Esophagus mucosa (tissue), 1 donor: Measurements from ENCODE around the gene POT1. TPM values are rescaled to one million over a fixed set of nuclear protein-coding genes. Genes with fewer than 3 reads are reported as not detected.

Source experiments
- ATAC-seq: fragments of 200-7000 bp; cut with Tn5 transposase; one replicate; pipeline ENCODE4 v1.9.1; 2020
- total RNA-seq: library from RNA; stranded (reverse); gene quantifications from one replicate; pipeline ENCODE4 v1.2.4, GENCODE V29; 2023
- donor health status: DM: yes; HTN: yes; CAD: no.

POT1 gene
- total RNA-seq, 1 donor from 2014 or later: 11.3 TPM

DNA sequence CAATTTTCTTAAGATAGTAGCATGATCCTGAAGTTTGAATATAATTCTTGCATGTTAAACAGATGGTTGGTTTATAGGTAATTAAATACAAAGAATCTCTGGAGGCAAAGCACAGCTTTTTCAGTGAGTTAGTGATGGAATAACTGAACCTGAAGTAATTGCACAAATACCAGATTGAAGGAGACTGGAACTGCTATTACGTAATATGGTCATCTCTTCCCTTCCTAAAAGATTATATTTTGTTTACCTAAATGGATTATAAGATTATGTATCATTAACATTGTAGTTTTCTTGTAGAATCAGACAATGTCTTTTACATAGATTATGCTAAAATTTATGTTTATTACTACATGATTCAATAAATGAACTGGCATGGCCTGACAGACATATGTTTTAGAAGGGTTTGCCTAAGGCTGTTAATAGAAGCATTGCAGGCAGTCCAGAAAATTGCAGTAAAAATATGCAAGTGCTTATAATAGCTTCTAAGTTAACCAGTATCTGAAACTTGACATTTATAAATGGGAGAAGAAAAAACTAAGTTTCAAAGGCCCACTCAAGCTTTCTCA lies 128.2 kb downstream of the POT1 start:
- ATAC-seq: no peak

- ATAC-seq: no peak
Measured at GRCh38 chr7:124800386-124800785, 129.2 kb downstream of the POT1 start.

DNA sequence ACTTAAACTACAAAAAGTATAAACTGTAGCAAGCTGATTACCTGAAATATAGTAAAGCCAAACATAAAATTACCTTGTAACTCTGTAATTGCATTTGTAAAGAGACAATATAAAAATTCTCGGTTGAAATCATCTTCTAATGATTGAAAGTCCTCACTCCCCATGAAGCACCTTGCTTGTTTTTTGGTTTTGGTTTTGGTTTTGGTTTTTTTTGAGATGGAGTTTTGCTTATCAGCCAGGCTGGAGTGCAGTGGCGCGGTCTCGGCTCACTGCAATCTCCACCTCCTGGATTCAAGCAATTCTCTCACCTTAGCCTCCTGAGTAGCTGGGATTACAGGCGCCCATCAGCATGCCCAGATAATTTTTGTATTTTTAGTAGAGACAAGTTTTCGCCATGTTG lies 130.2 kb downstream of the POT1 start:
- ATAC-seq: no peak

- ATAC-seq: no peak
Measured at GRCh38 chr7:124796771-124797170, 132.9 kb downstream of the POT1 start.

GRCh38 chr7:124792696-124793095 lies 136.9 kb downstream of the POT1 start:
- no peak for ATAC-seq

DNA sequence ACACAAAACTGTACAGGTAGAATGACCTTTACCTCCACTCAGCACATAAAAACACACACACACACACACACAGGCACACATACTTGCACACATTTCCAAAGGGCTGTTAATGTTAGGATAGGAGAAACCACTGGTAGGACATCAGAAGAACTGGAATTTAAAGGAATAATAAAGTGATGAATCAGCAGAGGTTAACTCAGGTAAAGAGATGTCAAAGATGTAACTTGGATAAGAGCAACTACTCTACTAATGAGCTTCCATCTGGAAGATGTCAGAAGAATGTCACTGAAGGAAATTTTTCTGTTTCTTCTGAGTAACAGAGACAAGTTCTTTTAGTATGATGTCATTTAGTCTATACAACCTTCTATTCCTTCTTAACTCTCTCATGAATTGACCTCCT lies 137.6 kb downstream of the POT1 start:
- no peak for ATAC-seq

DNA sequence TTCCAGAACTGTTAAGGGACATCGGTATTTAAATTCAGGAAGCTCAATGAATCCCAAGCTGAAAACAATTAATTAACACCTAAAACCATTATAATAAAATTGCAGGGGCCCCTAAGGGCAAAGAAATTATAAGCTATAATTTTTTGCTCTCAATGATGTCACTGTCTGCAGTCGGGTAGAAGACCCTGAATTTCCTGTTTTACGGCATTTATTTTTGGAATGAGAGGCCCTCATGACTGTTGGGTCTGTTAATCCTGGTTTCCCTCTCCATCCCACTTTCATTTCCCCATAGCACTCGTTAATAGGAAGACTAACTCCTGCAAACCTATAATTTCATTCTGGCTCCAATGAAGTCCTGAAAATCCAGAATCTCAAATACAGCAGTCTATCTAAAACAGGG lies 138.2 kb downstream of the POT1 start:
- ATAC-seq: no peak

DNA sequence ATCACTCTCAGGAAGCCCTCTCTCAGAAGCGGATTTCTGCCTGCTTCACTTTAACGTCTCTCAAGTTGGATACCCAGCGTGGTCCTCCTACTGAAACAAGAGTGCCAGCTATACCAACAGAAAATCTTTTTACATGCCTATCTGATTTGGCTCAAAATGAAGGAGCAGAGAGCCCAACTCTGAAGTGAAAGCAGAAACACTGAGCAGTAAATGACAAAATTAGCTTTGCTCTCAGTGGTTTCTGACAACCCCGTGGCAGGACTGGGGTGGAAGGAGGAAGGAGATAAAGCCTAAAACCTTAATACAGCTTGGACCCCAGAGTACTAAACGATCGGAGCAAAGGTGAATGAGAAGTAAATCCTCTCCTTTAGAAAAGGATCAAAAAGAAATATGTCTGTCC lies 139.0 kb downstream of the POT1 start:
- ATAC-seq: no peak

DNA sequence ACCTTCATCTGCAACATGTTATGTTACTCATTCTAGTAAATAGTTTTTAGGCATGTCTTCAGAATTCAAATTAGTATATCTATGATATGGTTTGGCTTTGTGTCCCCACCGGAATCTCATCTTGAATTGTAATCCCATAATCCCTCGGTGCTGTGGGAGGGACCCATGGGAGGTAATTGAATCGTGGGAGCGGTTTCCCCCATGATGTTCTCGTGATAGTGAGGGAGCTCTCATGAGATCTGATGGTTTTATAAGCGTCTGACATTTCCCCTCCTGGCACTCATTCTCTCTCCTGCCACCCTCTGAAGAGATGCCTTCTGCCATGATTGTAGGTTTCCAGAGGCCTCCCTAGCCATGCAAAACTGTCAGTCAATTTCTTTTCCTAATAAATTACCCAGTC lies 143.6 kb downstream of the POT1 start:
- no peak for ATAC-seq

DNA sequence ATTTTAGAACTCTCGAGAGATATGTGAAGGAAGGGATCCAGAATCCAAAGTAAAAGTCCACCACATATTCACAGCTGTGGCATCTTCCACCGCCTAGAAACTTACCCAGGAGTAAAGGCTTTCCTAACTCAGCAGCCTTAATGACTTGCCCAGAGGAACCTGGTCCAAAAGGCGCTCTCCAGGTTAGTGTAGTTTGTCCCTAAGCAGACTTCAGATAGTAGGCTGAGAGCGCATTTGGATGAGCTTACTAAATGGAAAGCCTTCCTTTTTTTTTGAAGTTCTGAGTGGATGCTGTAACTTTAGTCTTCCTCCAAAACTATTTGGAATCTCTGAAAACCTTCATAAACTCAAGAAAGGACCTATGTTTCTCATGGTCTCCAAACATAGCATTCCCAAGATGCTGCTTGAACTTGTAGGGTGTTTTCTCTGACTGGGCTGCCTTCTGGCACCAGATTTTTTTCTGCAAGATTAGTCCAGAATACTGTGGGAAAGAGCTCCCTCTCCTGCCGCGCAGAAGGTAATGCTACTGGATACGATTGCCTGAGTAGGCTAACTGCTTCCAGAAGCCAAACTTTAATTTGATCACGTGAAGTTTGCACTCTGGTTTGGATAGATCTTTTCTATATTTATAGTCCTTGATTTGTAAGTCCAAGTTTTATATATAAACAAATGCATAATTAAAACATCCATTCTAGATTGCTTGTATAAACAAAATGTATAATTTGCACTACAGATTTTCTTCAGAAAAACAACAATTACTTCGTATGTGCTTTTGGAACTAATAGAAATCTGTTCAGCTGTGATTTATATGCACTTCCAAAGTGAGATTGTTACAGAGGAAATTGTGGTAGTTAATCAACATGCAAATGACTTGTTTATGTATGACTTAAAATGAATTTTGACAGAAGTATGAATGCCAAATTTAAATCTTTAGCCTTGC lies 144.5 kb downstream of the POT1 start:
- peak; percentile 84 for ATAC-seq

DNA sequence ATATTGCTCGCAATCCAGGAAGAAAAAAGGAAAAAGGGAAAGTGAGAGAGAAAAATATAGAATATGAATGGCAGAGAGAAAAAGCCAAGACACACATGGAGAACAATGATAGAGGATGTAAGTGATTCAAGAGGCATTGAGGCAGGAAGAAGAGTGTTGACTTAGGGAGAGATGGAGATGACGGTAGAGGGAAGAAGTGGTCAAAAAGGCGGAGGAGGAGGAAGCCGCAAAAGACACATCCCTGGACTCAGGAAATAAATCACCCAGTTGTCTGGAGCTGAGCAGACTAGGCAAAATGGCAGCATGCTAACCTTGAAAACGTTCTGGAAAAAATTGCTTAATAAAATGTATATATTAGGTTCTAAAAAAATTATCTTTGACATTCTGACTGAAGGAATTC lies 146.4 kb downstream of the POT1 start:
- ATAC-seq: no peak

GRCh38 chr7:124781907-124782734 lies 147.5 kb downstream of the POT1 start:
- no peak for ATAC-seq

DNA sequence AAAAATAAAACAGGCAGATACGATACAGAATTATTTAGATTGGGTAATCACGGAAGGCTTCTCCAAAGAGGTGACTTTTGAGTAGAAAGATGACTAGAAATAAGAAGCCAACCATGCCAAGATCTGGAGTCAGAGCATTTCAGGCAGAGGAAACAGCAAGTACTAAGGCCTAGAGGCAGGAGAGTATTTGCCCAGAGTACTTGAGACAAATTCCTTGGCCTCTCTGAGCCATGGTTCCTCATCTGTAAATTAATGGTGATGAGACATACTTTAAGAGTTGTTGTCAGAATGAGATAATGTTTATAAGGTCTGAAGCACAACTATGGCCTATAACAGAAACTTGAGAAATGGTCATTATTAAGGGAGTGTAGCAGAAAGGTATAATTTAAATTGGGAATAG lies 148.2 kb downstream of the POT1 start:
- no peak for ATAC-seq

DNA sequence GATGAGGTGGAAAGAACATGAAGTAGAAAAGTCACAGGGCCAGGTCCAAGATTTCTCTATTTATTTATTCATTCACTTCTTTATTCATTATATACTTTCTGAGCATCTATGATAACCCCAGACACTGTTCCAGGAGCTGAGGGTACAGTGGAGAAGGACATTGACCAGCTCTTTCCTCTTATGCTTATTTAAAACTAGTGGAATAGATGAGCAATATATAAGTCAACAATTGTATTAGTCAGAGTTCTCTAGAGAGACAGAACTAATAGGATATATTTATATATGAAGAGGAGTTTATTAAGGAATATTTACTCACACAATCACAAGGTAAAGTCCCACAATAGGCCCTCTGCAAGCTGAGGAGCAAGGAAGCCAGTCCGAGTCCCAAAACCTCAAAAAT lies 149.0 kb downstream of the POT1 start:
- no peak for ATAC-seq

DNA sequence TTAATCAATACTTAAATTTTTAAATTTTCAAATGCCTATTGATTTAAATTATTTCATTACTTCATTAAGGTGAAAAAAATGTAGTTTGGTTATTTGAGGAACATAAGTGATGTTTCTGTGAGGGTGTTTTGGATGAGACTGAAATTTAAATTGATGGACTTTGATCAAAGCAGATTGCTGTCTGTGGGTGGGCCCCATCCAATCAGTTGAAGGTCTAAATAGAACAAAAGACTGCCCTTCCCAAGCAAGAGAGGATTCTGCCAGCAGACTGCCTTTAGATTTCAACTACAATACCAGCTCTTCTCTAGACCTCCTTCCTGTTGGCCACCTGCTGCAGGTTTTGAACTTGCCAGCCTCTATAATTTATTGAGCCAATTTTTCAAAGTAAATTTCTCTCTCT lies 149.6 kb downstream of the POT1 start:
- no peak for ATAC-seq

- ATAC-seq: no peak
Measured at GRCh38 chr7:124779620-124780019, 150.0 kb downstream of the POT1 start.

- peak; percentile 42 for ATAC-seq
Measured at GRCh38 chr7:124779194-124779593, 150.4 kb downstream of the POT1 start.

- no peak for ATAC-seq
Measured at GRCh38 chr7:124777268-124777667, 152.4 kb downstream of the POT1 start.

DNA sequence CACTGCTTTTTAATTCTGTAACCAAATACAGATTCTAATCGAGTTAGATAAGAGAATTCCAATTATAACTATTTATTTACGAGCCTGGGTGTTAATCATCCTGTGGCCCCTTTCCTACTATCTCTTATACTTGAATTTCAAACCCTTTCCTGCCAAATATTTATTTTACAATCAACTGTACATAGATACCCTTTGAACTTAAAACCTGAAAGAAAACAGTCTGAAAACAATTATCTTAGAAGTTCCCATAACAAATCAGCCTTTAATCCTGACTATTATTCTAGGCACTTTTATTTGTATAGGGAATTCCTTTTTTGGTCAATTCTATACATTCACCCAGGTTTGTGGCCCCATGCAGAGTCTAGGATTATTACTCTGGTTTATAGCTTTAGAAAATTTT lies 153.5 kb downstream of the POT1 start:
- no peak for ATAC-seq

- no peak for ATAC-seq
Measured at GRCh38 chr7:124775422-124775821, 154.2 kb downstream of the POT1 start.

DNA sequence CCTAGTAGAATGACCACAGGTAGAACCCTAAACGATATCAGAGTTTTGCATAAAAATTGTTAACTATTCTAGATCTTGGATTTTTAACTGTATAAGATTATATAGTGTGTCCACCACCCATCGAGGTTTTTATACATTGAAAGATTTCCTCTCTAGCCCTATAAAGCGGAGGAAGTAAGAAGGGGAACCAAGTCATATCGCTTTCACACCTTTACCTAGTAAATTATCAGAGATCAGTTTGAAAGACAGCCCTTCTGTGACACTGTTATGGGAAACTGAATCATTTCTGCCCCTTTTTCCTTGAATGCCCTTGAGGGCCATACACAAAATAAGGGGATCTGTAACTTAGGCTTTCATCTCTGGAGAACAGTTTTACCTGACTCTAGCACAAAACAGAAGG lies 155.7 kb downstream of the POT1 start:
- ATAC-seq: no peak

DNA sequence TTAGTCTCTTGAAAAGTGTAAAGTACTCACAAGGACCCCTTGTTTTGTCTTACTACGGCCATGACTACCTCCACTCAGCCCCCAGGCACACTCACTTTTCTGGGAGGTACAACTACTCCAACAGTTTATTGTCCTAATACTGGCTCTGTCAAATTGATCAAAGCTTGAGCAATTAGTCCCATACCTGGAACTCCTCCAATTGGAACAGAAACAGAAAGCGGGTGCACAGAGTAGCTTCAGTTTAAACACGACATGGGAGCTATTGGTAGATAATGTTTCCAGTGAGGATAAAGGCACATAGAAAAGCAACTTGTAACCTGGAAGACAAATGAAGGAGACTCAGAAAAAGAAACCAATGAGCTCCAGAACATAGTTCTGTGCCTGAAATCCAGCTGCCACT lies 156.3 kb downstream of the POT1 start:
- ATAC-seq: no peak
